ENCODE results near the gene DES. TPM values are rescaled to one million over a fixed set of nuclear protein-coding genes. Genes with fewer than 3 reads are reported as not detected.
A peak's percentile ranks its signal among the peaks of the same experiment; 100 is the strongest.

DES gene
- total RNA-seq, 4 donors from 2014 or later, result 19,008 to 28,635 (median 23,575) TPM

GRCh38 chr2:219441451-219442255 is 23.5 kb downstream of the DES start:
- H3K36me3 ChIP-seq, result no peaks in the 10 kb centered on the region
- TF ChIP-seq, protein P1, sequence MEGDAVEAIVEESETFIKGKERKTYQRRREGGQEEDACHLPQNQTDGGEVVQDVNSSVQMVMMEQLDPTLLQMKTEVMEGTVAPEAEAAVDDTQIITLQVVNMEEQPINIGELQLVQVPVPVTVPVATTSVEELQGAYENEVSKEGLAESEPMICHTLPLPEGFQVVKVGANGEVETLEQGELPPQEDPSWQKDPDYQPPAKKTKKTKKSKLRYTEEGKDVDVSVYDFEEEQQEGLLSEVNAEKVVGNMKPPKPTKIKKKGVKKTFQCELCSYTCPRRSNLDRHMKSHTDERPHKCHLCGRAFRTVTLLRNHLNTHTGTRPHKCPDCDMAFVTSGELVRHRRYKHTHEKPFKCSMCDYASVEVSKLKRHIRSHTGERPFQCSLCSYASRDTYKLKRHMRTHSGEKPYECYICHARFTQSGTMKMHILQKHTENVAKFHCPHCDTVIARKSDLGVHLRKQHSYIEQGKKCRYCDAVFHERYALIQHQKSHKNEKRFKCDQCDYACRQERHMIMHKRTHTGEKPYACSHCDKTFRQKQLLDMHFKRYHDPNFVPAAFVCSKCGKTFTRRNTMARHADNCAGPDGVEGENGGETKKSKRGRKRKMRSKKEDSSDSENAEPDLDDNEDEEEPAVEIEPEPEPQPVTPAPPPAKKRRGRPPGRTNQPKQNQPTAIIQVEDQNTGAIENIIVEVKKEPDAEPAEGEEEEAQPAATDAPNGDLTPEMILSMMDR (IDR thresholded peaks at IDR 0.05 in 4 of 5, conservative IDR thresholded peaks at IDR 0.05 in 1 of 5), result no peak
- peak in 1 of 2 donors; percentile 28 for TF ChIP-seq POLR2A (IDR thresholded peaks at IDR 0.05)
- ATAC-seq (peak; percentile 37 to 51), DNase-seq (peak in 1 of 2 donors; percentile 66)
- in situ Hi-C loops (cut with MboI; ENCODE audit: low sequenced_read_pairs in 4 of 4), result no loop called here
- H3K4me3 ChIP-seq, result peak overlapping the region; percentile 49 to 69 (median 50)
- H3K27ac ChIP-seq, result peak overlapping the region; percentile 95 to 100 (median 98)
- no peaks in the 10 kb centered on the region for H3K9me3 ChIP-seq
- H3K27me3 ChIP-seq, result no peaks in the 10 kb centered on the region
- H3K4me1 ChIP-seq, result peaks cover 52 to 69% of the 10 kb centered on the region in 2 donors
- intact Hi-C loops (cut with DNase I; ENCODE audit: low total_unique reads), result no loop called here

GRCh38 chr2:219442256-219443015 is 24.3 kb downstream of the DES start:
- in situ Hi-C loops (cut with MboI; ENCODE audit: low sequenced_read_pairs in 4 of 4) (no loop called here), intact Hi-C loops (cut with DNase I; ENCODE audit: low total_unique reads) (no loop called here)
- DNase-seq (no peak), ATAC-seq (no peak)
- Histone ChIP-seq H3K27ac (peak overlapping the region; percentile 95 to 100 (median 98)), H3K4me3 (peak overlapping the region; percentile 49 to 69 (median 50)), H3K4me1 (peaks cover 46 to 62% of the 10 kb centered on the region in 2 donors), H3K36me3 (no peaks in the 10 kb centered on the region), H3K9me3 (no peaks in the 10 kb centered on the region), H3K27me3 (no peaks in the 10 kb centered on the region)
- TF ChIP-seq, protein P1 (IDR thresholded peaks at IDR 0.05 in 4 of 5, conservative IDR thresholded peaks at IDR 0.05 in 1 of 5), result no peak
- no peak for TF ChIP-seq POLR2A (IDR thresholded peaks at IDR 0.05)

DNA sequence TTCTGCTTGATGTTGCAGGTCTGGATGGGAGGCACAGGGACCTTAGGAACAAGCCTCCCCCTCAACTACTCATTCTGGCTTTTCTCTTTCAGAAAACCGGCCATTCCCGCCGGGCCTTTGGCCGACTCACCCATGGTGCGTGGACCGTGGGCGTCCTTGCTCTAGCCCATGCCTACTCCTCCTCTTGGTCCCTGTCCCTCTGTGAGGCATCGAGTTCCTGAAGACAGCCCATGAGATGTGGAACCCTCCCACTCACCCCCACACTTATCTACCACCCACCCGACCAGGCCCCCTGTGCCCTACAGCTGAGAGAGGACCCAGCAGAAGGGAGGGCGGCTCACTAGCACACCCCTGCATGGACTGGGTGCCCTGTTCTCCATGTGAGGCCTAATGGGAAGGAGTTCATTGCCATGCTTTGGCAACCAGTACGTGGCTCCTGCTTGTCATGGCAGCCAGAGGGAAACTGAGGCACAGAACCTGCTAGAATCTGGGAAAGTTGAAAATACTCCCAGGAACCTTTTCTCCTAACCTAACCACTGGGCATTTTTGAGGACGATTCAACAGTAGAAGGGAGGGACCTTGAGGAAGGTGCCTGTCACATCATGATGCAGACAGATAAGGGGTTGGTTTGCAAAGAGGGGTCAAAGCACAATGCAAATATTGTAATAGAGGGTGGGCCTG is 25.0 kb downstream of the DES start:
- intact Hi-C loops (cut with DNase I; ENCODE audit: low total_unique reads) (no loop called here), in situ Hi-C loops (cut with MboI; ENCODE audit: low sequenced_read_pairs in 4 of 4) (no loop called here)
- DNase-seq (no peak), ATAC-seq (no peak)
- Histone ChIP-seq H3K4me3 (peak overlapping the region in 1 of 4 donors; percentile 69), H3K27me3 (no peaks in the 10 kb centered on the region), H3K27ac (peak overlapping the region; percentile 95 to 100 (median 98)), H3K4me1 (peaks cover 40 to 57% of the 10 kb centered on the region in 2 donors), H3K36me3 (no peaks in the 10 kb centered on the region), H3K9me3 (no peaks in the 10 kb centered on the region)
- TF ChIP-seq POLR2A (IDR thresholded peaks at IDR 0.05), result no peak
- TF ChIP-seq, protein P1 (IDR thresholded peaks at IDR 0.05 in 4 of 5, conservative IDR thresholded peaks at IDR 0.05 in 1 of 5), result no peak

- TF ChIP-seq POLR2A (IDR thresholded peaks at IDR 0.05), result no peak
- TF ChIP-seq, protein P1 (IDR thresholded peaks at IDR 0.05 in 4 of 5, conservative IDR thresholded peaks at IDR 0.05 in 1 of 5), result no peak
- in situ Hi-C loops (cut with MboI; ENCODE audit: low sequenced_read_pairs in 4 of 4), result no loop called here
- intact Hi-C loops (cut with DNase I; ENCODE audit: low total_unique reads), result no loop called here
- Histone ChIP-seq H3K4me1 (peaks cover 35 to 52% of the 10 kb centered on the region in 2 donors), H3K4me3 (no peak overlapping the region), H3K9me3 (no peaks in the 10 kb centered on the region), H3K27me3 (no peaks in the 10 kb centered on the region), H3K36me3 (no peaks in the 10 kb centered on the region), H3K27ac (peak overlapping the region; percentile 95 to 100 (median 98))
- ATAC-seq (no peak), DNase-seq (no peak)
Observed at GRCh38 chr2:219443697-219444023, 25.5 kb downstream of the DES start.

All from gastrocnemius medialis (tissue), 4 donors.